ENCODE data around the gene SPTSSA. TPM values are rescaled to one million over a fixed set of nuclear protein-coding genes. Genes with fewer than 3 reads are reported as not detected.

SPTSSA gene
- total RNA-seq, 3 donors from 2014 or later (not counting 1 experiment from before 2014, with no cell fraction given) = 3.2 to 4.9 (median 4.9) TPM

- Histone ChIP-seq H3K36me3 (ENCODE audit: control insufficient read depth, insufficient read depth, low read length) (no peaks in the 10 kb centered on the region), H3K4me1 (ENCODE audit: control insufficient read depth, insufficient read depth, low read length) (no peaks in the 10 kb centered on the region), H3K27me3 (ENCODE audit: control insufficient read depth, insufficient read depth, low read length) (no peaks in the 10 kb centered on the region), H3K9me3 (ENCODE audit: control insufficient read depth, insufficient read depth, low read length) (peaks cover 7% of the 10 kb centered on the region), H3K4me3 (ENCODE audit: low read length) (no peak overlapping the region), H3K27ac (ENCODE audit: low read length) (no peak overlapping the region)
- TF ChIP-seq CTCF (IDR thresholded peaks at IDR 0.05) = no peak
- peaks cover 8% of the 10 kb centered on the region for H3K36me3 Mint-ChIP-seq
- 91% methylated on average over 2 of the region's 2 CpGs for WGBS (ENCODE audit: insufficient coverage)
- H3K4me3 Mint-ChIP-seq = no peak overlapping the region
- intact Hi-C loops (cut with micrococcal nuclease) = no loop called here
- no peak overlapping the region for H3K27ac Mint-ChIP-seq
- H3K27me3 Mint-ChIP-seq (ENCODE audit: low read depth in 2 of 2) = peaks cover 2 to 6% of the 10 kb centered on the region in 2 donors
- ATAC-seq (no peak), DNase-seq (no peak)
- H3K9me3 Mint-ChIP-seq = peaks cover 0 to 5% of the 10 kb centered on the region in 2 donors
- H3K4me1 Mint-ChIP-seq = no peaks in the 10 kb centered on the region
These were observed 38.6 kb downstream of the SPTSSA start for GRCh38 chr14:34423445-34423844.

- H3K36me3 Mint-ChIP-seq = peaks cover 8% of the 10 kb centered on the region
- H3K9me3 ChIP-seq (ENCODE audit: control insufficient read depth, insufficient read depth, low read length) = peaks cover 7% of the 10 kb centered on the region
- no peaks in the 10 kb centered on the region for H3K4me1 ChIP-seq (ENCODE audit: control insufficient read depth, insufficient read depth, low read length)
- no peaks in the 10 kb centered on the region for H3K4me1 Mint-ChIP-seq
- no peak for TF ChIP-seq CTCF (IDR thresholded peaks at IDR 0.05)
- ATAC-seq (no peak), DNase-seq (no peak)
- no peaks in the 10 kb centered on the region for H3K36me3 ChIP-seq (ENCODE audit: control insufficient read depth, insufficient read depth, low read length)
- intact Hi-C loops (cut with micrococcal nuclease) = no loop called here
- H3K9me3 Mint-ChIP-seq = peaks cover 0 to 5% of the 10 kb centered on the region in 2 donors
- H3K27ac ChIP-seq (ENCODE audit: low read length) = no peak overlapping the region
- H3K27me3 Mint-ChIP-seq (ENCODE audit: low read depth in 2 of 2) = peaks cover 9 to 18% of the 10 kb centered on the region in 2 donors
- H3K4me3 ChIP-seq (ENCODE audit: low read length) = no peak overlapping the region
- H3K4me3 Mint-ChIP-seq = no peak overlapping the region
- no peaks in the 10 kb centered on the region for H3K27me3 ChIP-seq (ENCODE audit: control insufficient read depth, insufficient read depth, low read length)
- WGBS (ENCODE audit: insufficient coverage) = 90% methylated on average over 6 of the region's 6 CpGs
- H3K27ac Mint-ChIP-seq = no peak overlapping the region
These were observed 41.4 kb downstream of the SPTSSA start for GRCh38 chr14:34420547-34421150.

- intact Hi-C loops (cut with micrococcal nuclease) = no loop called here
- ATAC-seq (no peak), DNase-seq (no peak)
- H3K27ac Mint-ChIP-seq = no peak overlapping the region
- H3K4me3 Mint-ChIP-seq = no peak overlapping the region
- H3K27me3 Mint-ChIP-seq (ENCODE audit: low read depth in 2 of 2) = peaks cover 0 to 4% of the 10 kb centered on the region in 2 donors
- Histone ChIP-seq H3K9me3 (ENCODE audit: control insufficient read depth, insufficient read depth, low read length) (peaks cover 8% of the 10 kb centered on the region), H3K27ac (ENCODE audit: low read length) (no peak overlapping the region), H3K4me1 (ENCODE audit: control insufficient read depth, insufficient read depth, low read length) (no peaks in the 10 kb centered on the region), H3K27me3 (ENCODE audit: control insufficient read depth, insufficient read depth, low read length) (no peaks in the 10 kb centered on the region), H3K4me3 (ENCODE audit: low read length) (no peak overlapping the region), H3K36me3 (ENCODE audit: control insufficient read depth, insufficient read depth, low read length) (no peaks in the 10 kb centered on the region)
- peaks cover 2 to 3% of the 10 kb centered on the region in 2 donors for H3K9me3 Mint-ChIP-seq
- no peaks in the 10 kb centered on the region for H3K4me1 Mint-ChIP-seq
- no peaks in the 10 kb centered on the region for H3K36me3 Mint-ChIP-seq
- 95% methylated on average over 2 of the region's 2 CpGs for WGBS (ENCODE audit: insufficient coverage)
- no peak for TF ChIP-seq CTCF (IDR thresholded peaks at IDR 0.05)
These were observed 52.3 kb downstream of the SPTSSA start for GRCh38 chr14:34409721-34410120.

GRCh38 chr14:34407951-34408350 lies 54.1 kb downstream of the SPTSSA start:
- H3K9me3 Mint-ChIP-seq = peaks cover 2 to 3% of the 10 kb centered on the region in 2 donors
- H3K4me1 Mint-ChIP-seq = no peaks in the 10 kb centered on the region
- H3K36me3 Mint-ChIP-seq = no peaks in the 10 kb centered on the region
- DNase-seq = no peak
- no peak overlapping the region for H3K27ac Mint-ChIP-seq
- Histone ChIP-seq H3K36me3 (ENCODE audit: control insufficient read depth, insufficient read depth, low read length) (no peaks in the 10 kb centered on the region), H3K27ac (ENCODE audit: low read length) (no peak overlapping the region), H3K4me3 (ENCODE audit: low read length) (no peak overlapping the region), H3K27me3 (ENCODE audit: control insufficient read depth, insufficient read depth, low read length) (no peaks in the 10 kb centered on the region), H3K9me3 (ENCODE audit: control insufficient read depth, insufficient read depth, low read length) (peaks cover 8% of the 10 kb centered on the region), H3K4me1 (ENCODE audit: control insufficient read depth, insufficient read depth, low read length) (no peaks in the 10 kb centered on the region)
- 91% methylated on average over 1 of the region's 1 CpG for WGBS (ENCODE audit: insufficient coverage)
- no peak for ATAC-seq
- peaks cover 0 to 4% of the 10 kb centered on the region in 2 donors for H3K27me3 Mint-ChIP-seq (ENCODE audit: low read depth in 2 of 2)
- intact Hi-C loops (cut with micrococcal nuclease) = no loop called here
- H3K4me3 Mint-ChIP-seq = no peak overlapping the region
- TF ChIP-seq CTCF (IDR thresholded peaks at IDR 0.05) = no peak

Data from natural killer cell (primary cell).